GM23248 (cell line): ENCODE results near the gene OGFRL1. TPM values are rescaled to one million over a fixed set of nuclear protein-coding genes. Genes with fewer than 3 reads are reported as not detected.

Experiments
- DNase-seq: peaks from one replicate; pipeline ENCODE4 v3.0.0-alpha.2; 2015
- H2AFZ ChIP-seq: fragments of 200-600 bp; sonication (generic); 2 replicates; pipeline ENCODE4 v1.6.1; 2016; ENCODE audit warnings: antibody characterized with exemption
- H3F3A ChIP-seq: fragments of 200-600 bp; sonication (generic); 2 replicates; pipeline ENCODE4 v1.6.1; 2016; ENCODE audit warnings: mild to moderate bottlenecking, antibody characterized with exemption, mixed run types; ENCODE audit not compliant: insufficient read depth
- H3K27ac ChIP-seq: fragments of 200-600 bp; sonication (generic); 2 replicates; pipeline ENCODE4 v1.5.1; 2016; ENCODE audit warnings: mild to moderate bottlenecking
- H3K27me3 ChIP-seq: fragments of 200-600 bp; sonication (generic); replicated peaks from 2 replicates; pipeline ENCODE4 v1.6.1; 2016; ENCODE audit warnings: mild to moderate bottlenecking; ENCODE audit not compliant: insufficient read depth
- H3K36me3 ChIP-seq: fragments of 200-600 bp; sonication (generic); 2 replicates; pipeline ENCODE4 v1.6.1; 2016; ENCODE audit warnings: low read depth, mild to moderate bottlenecking
- H3K4me1 ChIP-seq: fragments of 200-600 bp; sonication (generic); 2 replicates; pipeline ENCODE4 v1.6.1; 2016; ENCODE audit warnings: mild to moderate bottlenecking; ENCODE audit not compliant: insufficient read depth
- H3K4me2 ChIP-seq: fragments of 200-600 bp; sonication (generic); one replicate; pipeline ENCODE4 v1.6.1; 2016; ENCODE audit warnings: mild to moderate bottlenecking; ENCODE audit not compliant: unreplicated experiment
- H3K4me3 ChIP-seq: fragments of 200-600 bp; sonication (generic); 2 replicates; pipeline ENCODE4 v1.5.1; 2016; ENCODE audit warnings: mild to moderate bottlenecking
- H3K79me2 ChIP-seq: fragments of 200-600 bp; sonication (generic); 2 replicates; pipeline ENCODE4 v1.6.1; 2016; ENCODE audit warnings: mild to moderate bottlenecking; ENCODE audit not compliant: insufficient read depth
- H3K9ac ChIP-seq: fragments of 200-600 bp; sonication (generic); 2 replicates; pipeline ENCODE4 v1.6.1; 2016; ENCODE audit warnings: mild to moderate bottlenecking
- H3K9me2 ChIP-seq: fragments of 200-600 bp; sonication (generic); 2 replicates; pipeline ENCODE4 v1.6.1; 2016; ENCODE audit warnings: mixed run types, mild to moderate bottlenecking, moderate library complexity; ENCODE audit not compliant: insufficient read depth
- H3K9me3 ChIP-seq: fragments of 200-600 bp; sonication (generic); one replicate; pipeline ENCODE4 v1.6.1; 2017; ENCODE audit warnings: low read depth
- H4K20me1 ChIP-seq: fragments of 200-600 bp; sonication (generic); 2 replicates; pipeline ENCODE4 v1.6.0; 2016; ENCODE audit not compliant: insufficient read depth
- EZH2 ChIP-seq: fragments of 200-600 bp; sonication (generic); IDR thresholded peaks from 2 replicates; pipeline ENCODE4 v1.6.1; 2018; ENCODE audit warnings: antibody characterized with exemption, mild to moderate bottlenecking; ENCODE audit not compliant: insufficient read depth, poor library complexity, severe bottlenecking
- EZH2phosphoT487 ChIP-seq: fragments of 200-600 bp; sonication (generic); IDR thresholded peaks from 2 replicates; pipeline ENCODE4 v1.6.1; 2018; ENCODE audit warnings: antibody characterized with exemption, moderate library complexity, mild to moderate bottlenecking, low read depth; ENCODE audit not compliant: insufficient read depth
- WGBS, 2 experiments: methylation state at CpG; one replicate each; pipeline ENCODE4 v1.1.6; 2015 to 2017; ENCODE audit warnings: low lambda C conversion rate in 2 of 2, low coverage in 1 of 2; ENCODE audit errors: missing lambda C conversion rate in 2 of 2; 5-methylcytosine and 5-hydroxymethylcytosine counted together
- in situ Hi-C: fragments of 300-500 bp; cut with MboI; formaldehyde crosslinking; loops from 2 replicates; pipeline ENCODE4 v1.15.0; 2020
- polyA plus RNA-seq: library from polyadenylated mRNA; unstranded; fragments of >200 nt; fragmentation: Nextera tagmentation; extraction: Ambion mirVana; gene quantifications from 2 replicates; pipeline ENCODE4 v1.2.1, GENCODE V29; 2016
- total RNA-seq: library from RNA; depleted of rRNA; stranded (reverse); fragments of >200 nt; shearing (Covaris generic); gene quantifications from 2 replicates; pipeline ENCODE4 v1.2.3, GENCODE V29; 2014

The OGFRL1 gene
- total and polyA plus RNA-seq, 2 experiments from 2014 or later, result 8.5 to 19.9 TPM

DNA sequence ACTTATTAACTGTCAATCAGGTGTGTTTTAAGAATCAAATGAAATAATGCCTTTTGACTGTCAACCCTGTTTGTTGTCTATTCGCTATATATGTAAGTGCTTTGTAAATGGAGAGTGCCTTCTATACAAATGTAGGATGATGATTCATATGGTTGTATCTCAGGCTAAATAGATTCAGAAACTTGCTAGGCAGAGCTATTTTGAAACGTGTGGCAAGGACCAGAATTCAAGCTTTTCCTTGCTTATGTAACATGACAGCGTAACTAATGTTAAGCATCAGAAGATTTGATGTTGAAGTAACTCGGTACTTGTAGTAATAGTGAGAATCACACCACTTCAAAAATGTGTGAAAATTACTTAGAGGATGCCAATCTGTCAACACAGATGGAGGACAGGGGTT is 3.4 kb downstream of the OGFRL1 start:
- in situ Hi-C loops, result no loop called here
- Histone ChIP-seq H3K27me3 (no peaks in the 10 kb centered on the region), H3K4me3 (no peak overlapping the region), H3K4me2 (no peak overlapping the region), H4K20me1 (no peaks in the 10 kb centered on the region), H3K27ac (no peak overlapping the region), H3K79me2 (peaks cover 42% of the 10 kb centered on the region), H3K9me3 (no peaks in the 10 kb centered on the region), H3F3A (peaks cover 32% of the 10 kb centered on the region), H3K36me3 (peaks cover 22% of the 10 kb centered on the region; the same call in 1 of the 2 replicates), H3K4me1 (peaks cover 38% of the 10 kb centered on the region), H3K9me2 (no peaks in the 10 kb centered on the region), H2AFZ (no peak overlapping the region), H3K9ac (no peak overlapping the region)
- TF ChIP-seq EZH2 (no peak), EZH2phosphoT487 (no peak)
- peak; percentile 19 for DNase-seq
- WGBS, 2 experiments, result 60 to 69% methylated on average over 4 of the region's 4 CpGs

GRCh38 chr6:71294121-71294523 is 5.5 kb downstream of the OGFRL1 start:
- no peaks in the 10 kb centered on the region for H4K20me1 ChIP-seq
- no peak overlapping the region for H2AFZ ChIP-seq
- no peak overlapping the region for H3K4me3 ChIP-seq
- H3K27me3 ChIP-seq, result no peaks in the 10 kb centered on the region
- in situ Hi-C loops, result no loop called here
- 0% methylated on average over 1 of the region's 1 CpG for WGBS, 2 experiments
- no peak overlapping the region for H3K4me2 ChIP-seq
- H3K27ac ChIP-seq, result peak overlapping the region; percentile 58
- peaks cover 33% of the 10 kb centered on the region for H3K4me1 ChIP-seq
- no peaks in the 10 kb centered on the region for H3K9me3 ChIP-seq
- H3K9ac ChIP-seq, result no peak overlapping the region
- peaks cover 30% of the 10 kb centered on the region for H3F3A ChIP-seq
- H3K79me2 ChIP-seq, result peaks cover 42% of the 10 kb centered on the region
- peaks cover 24% of the 10 kb centered on the region; the same call in 1 of the 2 replicates for H3K36me3 ChIP-seq
- TF ChIP-seq EZH2phosphoT487, result no peak
- no peak for TF ChIP-seq EZH2
- no peaks in the 10 kb centered on the region for H3K9me2 ChIP-seq
- DNase-seq, result peak; percentile 89

DNA sequence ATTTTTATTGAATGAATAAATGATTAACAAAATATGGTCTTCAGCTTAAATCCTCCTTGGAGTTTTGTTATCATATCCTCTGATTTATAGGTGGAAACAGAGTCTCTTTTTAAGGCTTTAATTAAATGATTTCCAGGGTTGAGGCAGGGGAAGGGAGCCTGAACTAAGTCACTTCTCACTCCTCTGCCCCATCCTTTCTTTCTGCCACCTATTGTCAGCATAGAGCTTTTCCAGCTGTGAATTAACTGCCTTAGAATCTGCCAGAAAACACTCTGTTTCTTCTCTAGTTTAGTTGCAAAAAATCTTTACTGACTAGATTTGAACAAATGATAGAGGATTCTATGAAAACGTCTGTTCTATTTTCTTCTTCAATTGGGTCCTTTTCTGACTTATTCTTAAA is 9.8 kb downstream of the OGFRL1 start:
- peaks cover 5% of the 10 kb centered on the region for H3K79me2 ChIP-seq
- H3K27me3 ChIP-seq, result no peaks in the 10 kb centered on the region
- peaks cover 28% of the 10 kb centered on the region; the same call in 1 of the 2 replicates for H3K36me3 ChIP-seq
- no peaks in the 10 kb centered on the region for H4K20me1 ChIP-seq
- in situ Hi-C loops, result no loop called here
- H3K4me2 ChIP-seq, result no peak overlapping the region
- WGBS, 2 experiments, result 54 to 62% methylated on average over 1 of the region's 1 CpG
- no peaks in the 10 kb centered on the region for H3K9me2 ChIP-seq
- no peaks in the 10 kb centered on the region for H3K9me3 ChIP-seq
- TF ChIP-seq EZH2phosphoT487, result no peak
- TF ChIP-seq EZH2, result no peak
- no peak overlapping the region for H2AFZ ChIP-seq
- no peak overlapping the region for H3K27ac ChIP-seq
- no peak overlapping the region for H3K9ac ChIP-seq
- DNase-seq, result no peak
- H3K4me3 ChIP-seq, result no peak overlapping the region
- H3F3A ChIP-seq, result peaks cover 38% of the 10 kb centered on the region
- peaks cover 28% of the 10 kb centered on the region for H3K4me1 ChIP-seq

DNA sequence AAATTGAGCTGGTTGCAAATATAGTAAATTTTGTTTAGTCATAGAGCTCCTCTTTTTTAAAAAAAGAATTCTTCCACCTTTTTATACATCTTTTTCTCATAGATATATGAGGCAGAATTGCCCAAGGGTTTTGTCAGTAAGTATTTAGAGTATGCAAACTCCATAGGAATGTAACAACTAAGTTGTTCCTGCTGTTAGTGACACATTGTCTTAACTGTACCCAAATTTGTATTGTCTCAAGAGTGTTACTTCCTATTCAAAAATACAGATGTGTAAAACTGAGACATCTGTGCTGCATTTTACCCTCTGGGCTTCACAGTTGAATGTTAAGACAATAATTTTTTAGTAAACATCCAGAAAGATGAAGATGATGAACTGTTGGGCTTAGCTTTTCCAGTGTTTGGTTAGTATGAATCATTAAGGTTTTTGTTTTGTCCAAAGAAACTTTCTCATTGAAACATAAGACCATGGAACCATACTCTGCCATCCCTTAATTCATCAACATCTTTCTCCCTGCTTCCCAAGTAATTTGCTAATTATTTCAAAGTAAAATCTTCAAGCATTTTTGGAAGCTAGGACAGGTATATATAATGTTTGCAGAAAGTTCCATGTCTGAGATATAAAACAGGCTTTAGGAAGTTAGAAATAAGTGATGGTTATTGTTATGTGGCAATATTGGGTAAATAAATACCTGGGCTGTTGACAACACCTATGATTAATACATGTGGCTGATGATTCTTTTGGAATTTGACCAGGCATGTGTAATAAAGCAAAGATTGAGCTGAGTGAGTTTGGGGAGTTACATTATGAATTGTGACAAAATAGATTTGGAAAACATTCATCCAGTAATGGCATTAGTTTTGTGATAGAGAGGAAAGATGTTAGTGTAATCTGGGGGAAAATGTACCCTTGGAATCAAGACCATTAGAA is 11.2 kb downstream of the OGFRL1 start:
- no peaks in the 10 kb centered on the region for H3K9me2 ChIP-seq
- no peak overlapping the region for H3K4me3 ChIP-seq
- no peaks in the 10 kb centered on the region for H4K20me1 ChIP-seq
- H2AFZ ChIP-seq, result no peak overlapping the region
- H3F3A ChIP-seq, result peaks cover 29% of the 10 kb centered on the region
- H3K27ac ChIP-seq, result peak overlapping the region; percentile 47
- no peak for TF ChIP-seq EZH2
- no peak for TF ChIP-seq EZH2phosphoT487
- peaks cover 4% of the 10 kb centered on the region; the same call in 1 of the 2 replicates for H3K79me2 ChIP-seq
- H3K4me1 ChIP-seq, result peaks cover 21% of the 10 kb centered on the region
- no peaks in the 10 kb centered on the region for H3K27me3 ChIP-seq
- H3K36me3 ChIP-seq, result peaks cover 28% of the 10 kb centered on the region; the same call in 1 of the 2 replicates
- peak; percentile 62 for DNase-seq
- peak overlapping the region; percentile 46 for H3K4me2 ChIP-seq
- H3K9ac ChIP-seq, result no peak overlapping the region
- in situ Hi-C loops, result no loop called here
- no peaks in the 10 kb centered on the region for H3K9me3 ChIP-seq
